Eye (tissue), 1 donor: ENCODE data around the gene CIRBP.

Source experiments
- DNase-seq: peaks from one replicate; pipeline ENCODE4 v3.0.0-alpha.2; 2015

Gene CIRBP

DNA sequence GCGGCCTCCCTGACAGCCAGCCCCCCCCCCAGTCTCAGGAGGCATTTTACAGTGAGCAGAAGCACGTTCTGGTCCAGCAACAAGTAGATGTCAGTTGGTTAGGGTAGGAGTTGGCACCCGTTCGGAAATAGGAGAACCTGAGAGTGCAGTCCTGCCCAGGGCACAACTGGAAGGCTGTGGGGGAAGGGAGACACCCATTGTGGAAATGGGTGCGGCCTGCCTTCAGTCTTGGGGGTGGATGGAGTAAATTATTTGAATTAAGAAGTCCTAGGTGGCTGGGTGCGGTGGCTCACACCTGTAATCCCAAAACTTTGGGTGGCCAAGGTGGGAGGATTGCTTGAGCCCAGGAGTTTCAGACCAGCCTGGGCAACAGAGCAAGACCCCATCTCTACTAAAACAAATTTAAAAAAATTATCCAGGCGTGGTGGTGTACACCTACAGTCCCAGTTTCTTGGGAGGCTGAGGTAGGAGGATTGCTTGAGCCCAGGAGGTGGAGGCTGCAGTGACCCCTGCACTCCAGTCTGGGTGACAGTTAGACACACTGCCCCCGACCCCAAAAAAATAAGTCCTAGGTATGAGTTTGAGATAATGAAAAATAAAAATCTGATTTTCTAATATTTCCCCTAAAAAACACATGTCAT is 1.2 kb downstream of the CIRBP start:
- DNase-seq = no peak

GRCh38 chr19:1270854-1271527 is 1.9 kb downstream of the CIRBP start:
- no peak for DNase-seq

DNA sequence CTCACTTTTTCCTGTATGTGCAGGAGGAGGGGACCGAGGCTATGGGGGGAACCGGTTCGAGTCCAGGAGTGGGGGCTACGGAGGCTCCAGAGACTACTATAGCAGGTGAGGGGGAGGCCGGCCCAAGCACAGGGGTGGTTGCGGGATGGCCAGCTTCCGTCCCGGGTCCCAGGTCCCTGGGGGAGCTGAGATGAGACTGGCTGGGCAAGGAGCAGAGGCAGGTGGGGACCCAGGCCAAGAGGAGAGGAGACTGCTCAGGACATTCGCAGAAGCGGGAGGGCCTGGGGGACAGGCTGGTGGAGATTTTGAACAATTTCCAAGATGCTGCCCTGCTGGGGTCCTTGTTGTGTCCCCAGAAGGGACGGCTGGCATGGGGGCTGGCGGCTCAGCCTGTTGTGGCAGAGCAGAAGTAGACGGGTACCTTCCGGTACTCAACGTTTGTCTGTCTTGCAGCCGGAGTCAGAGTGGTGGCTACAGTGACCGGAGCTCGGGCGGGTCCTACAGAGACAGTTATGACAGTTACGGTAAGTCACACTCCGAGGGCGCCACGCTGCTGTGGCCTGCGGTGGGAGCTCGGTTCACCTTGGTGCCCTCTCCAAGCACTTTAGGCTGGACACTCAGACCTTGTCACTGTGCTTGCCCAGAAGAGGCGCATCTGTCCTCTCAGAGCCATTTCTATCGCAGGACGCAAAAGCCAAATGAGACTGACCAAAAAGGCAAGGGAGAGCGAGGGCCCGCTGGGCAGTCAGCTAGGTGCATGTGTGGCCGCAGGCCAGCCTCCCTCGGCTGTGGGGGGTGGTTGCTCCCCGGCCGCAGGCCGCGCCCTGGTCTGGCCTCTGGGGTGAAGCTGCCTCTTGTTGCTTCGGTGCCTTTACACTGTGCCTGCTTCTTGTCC is 2.6 kb downstream of the CIRBP start:
- no peak for DNase-seq

DNA sequence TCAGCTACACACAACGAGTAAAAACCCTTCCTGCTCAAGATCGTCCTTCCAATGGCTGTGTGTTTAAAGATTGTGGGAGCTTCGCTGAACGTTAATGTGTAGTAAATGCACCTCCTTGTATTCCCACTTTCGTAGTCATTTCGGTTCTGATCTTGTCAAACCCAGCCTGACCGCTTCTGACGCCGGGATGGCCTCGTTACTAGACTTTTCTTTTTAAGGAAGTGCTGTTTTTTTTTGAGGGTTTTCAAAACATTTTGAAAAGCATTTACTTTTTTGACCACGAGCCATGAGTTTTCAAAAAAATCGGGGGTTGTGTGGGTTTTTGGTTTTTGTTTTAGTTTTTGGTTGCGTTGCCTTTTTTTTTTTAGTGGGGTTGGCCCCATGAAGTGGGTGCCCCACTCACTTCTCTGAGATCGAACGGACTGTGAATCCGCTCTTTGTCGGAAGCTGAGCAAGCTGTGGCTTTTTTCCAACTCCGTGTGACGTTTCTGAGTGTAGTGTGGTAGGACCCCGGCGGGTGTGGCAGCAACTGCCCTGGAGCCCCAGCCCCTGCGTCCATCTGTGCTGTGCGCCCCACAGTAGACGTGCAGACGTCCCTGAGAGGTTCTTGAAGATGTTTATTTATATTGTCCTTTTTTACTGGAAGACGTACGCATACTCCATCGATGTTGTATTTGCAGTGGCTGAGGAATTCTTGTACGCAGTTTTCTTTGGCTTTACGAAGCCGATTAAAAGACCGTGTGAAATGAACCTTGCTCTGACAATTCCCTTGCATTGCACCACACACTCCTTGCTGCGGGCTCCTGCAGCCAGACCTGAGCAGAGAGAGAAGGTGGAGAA is 3.5 kb downstream of the CIRBP start:
- DNase-seq = no peak

DNA sequence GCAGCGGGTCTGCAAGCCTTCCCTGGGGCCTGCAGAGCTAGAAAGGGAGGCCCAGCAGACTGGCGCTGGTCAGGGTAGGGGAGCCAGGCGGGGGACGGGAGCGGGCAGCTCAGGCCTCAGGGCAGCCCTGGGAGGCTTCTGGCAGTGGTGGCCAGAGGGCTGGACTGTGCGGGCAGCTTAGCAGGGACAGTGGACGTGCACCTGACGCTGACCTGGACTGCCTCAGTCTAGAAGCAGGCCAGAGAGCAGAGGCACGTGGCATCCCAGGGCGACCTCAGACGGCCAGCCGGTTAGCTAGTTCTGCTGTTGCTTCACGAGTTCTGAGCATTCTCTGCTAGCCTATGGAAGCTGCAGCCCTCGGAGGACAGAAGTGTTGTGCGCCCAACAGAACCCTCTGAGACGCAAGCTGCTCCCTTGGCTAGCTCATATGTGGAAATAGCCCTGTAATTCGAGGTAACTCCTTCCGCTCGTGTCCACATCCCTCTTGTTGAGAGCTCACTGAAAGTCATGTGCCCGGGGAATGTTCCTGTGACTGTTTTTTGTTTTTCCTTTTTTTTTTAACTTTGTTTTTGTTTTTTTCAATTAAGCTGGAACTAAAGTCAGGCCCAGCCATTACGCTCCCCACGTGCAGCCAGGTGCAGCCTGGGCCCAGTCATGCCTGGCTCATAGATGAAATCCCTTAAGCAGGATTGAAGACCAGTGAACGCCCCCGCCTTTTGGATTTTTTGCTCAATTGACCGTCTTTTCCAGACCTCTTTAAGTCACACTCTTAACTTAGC is 4.3 kb downstream of the CIRBP start:
- no peak for DNase-seq

GRCh38 chr19:1274081-1274851 is 5.1 kb downstream of the CIRBP start:
- no peak for DNase-seq

GRCh38 chr19:1274852-1275259 is 5.7 kb downstream of the CIRBP start:
- DNase-seq = no peak

GRCh38 chr19:1275260-1275975 is 6.3 kb downstream of the CIRBP start, which contains the start of gene FAM174C:
Gene FAM174C, plus strand, starts transcription at chr19:1275530. Its CDS starts 20 bp downstream, at chr19:1275550.
- DNase-seq = peak; percentile 97

DNA sequence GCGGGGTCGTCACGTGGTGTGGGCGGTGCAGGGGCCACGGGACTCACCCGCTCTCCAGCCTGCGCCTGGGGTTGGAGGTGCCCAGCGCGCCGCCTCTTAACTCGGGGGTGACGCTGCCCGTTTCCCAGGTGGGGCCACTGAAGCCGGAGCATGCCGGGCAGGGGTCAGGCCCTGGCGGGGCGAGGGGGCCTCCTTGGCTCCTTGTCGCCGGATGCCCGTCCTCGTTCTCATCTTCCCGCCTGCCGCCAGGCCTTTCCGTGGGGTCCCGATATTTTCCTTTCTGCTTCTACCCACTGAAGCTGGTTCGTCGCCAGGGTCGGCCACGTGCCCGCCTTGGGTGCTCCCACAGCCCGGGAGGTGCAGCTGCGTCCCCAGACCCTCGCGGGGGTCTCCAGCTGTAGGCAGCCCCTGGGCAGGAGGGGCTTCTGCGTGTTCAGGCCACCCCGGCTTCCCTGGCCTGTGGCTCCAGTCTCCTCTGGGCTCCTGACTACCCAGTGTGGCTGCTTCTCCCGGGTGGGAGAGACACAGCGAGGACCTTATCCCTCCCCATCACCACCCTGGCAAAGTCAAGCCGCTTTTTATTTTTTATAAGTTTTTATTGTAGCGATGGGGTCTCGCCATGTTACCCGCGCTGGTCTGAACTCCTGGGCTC is 7.0 kb downstream of the CIRBP start:
- DNase-seq = no peak

GRCh38 chr19:1276628-1277022 is 7.5 kb downstream of the CIRBP start:
- peak; percentile 15 for DNase-seq

DNA sequence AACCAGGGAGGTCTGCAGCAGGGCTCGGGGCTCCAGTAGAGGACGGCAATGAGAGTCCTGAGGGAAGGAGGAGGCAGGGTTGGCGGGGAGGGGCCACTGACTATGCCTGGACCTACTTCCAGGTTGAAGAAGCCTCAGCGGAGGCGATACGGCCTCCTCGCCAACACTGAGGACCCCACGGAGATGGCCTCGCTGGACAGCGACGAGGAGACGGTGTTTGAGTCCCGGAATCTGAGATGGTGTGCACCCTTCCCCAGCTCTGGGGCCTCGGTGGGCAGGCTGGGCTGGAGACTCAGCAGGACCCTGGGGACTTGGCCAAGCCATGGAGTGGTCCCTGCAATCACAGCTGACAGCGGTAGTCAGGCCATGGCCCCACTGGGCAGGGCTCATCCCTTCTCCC is 7.9 kb downstream of the CIRBP start:
- no peak for DNase-seq

- DNase-seq = no peak
Measured at GRCh38 chr19:1278074-1278473, 8.9 kb downstream of the CIRBP start.

DNA sequence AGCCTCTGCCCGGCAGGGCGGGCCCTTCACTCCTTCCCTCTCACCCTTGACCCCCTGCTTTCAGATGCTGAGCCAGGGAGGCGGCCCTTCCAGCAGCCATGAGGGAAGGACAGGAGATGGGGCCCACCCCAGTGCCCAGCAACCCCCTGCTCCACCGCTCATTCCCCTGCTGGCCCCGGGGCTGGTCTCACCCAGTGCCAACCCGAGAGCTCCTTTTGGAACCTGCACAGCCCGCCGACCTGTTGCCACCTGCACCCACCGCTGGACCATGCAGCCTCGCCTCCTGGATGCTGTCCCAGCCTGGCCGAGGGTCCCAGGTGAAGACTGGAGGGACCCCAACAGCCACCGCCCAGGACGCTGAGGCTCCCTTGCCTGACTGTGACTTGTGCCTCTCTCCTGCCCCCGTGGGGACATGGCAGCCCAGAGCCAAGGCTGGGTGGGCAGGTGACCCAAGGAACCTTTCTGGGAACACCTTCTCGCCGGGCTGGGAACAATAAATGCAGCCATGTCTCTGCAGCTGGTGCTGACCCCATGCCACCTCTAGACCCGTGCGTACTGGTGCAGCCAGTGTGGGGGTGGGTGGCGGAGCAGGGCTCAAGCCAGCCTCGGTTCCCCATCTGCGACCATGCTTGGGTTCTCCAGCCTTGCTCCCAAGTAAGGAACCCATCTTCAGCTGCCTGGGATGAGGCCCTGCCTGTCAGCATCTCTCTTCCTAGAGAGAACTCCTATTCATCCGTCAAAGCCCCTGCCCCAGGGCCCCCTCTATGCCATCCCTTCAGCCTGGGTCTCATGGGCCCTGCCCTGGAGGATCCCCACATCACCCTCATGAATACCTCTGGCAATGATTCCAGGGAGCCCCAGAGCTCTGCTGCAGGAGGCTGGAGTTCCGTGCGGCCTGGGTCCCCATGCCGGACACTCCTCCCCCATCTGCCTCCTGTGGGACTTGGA is 9.9 kb downstream of the CIRBP start:
- DNase-seq = no peak

DNA sequence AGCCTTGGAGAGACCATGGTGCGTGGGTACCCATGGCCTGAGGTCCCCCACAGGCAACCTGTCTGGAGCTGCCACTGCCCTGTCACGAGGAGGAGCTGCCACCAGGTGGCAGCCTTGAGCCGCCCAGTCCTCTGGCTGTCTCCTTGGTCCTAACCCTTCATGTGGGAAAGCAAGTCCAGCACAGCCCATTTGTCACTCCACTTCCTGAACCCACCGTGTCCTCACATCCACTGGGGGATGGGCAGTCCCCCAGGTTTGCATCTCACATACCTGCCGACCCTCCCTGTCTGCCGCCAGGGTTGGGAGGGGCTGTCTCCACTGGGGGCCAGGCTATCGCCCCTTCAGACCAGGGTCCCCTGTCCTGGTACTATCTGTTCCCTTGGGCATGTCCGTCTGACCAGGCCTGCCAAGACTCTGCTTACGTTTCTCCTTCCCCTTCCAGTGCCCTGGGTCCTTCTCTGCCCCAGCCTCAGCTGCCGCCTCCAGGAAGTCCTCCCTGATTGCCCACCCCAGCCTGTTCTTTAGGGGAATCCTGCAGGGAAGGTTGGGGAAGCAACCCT is 10.7 kb downstream of the CIRBP start:
- DNase-seq = peak; percentile 96

DNA sequence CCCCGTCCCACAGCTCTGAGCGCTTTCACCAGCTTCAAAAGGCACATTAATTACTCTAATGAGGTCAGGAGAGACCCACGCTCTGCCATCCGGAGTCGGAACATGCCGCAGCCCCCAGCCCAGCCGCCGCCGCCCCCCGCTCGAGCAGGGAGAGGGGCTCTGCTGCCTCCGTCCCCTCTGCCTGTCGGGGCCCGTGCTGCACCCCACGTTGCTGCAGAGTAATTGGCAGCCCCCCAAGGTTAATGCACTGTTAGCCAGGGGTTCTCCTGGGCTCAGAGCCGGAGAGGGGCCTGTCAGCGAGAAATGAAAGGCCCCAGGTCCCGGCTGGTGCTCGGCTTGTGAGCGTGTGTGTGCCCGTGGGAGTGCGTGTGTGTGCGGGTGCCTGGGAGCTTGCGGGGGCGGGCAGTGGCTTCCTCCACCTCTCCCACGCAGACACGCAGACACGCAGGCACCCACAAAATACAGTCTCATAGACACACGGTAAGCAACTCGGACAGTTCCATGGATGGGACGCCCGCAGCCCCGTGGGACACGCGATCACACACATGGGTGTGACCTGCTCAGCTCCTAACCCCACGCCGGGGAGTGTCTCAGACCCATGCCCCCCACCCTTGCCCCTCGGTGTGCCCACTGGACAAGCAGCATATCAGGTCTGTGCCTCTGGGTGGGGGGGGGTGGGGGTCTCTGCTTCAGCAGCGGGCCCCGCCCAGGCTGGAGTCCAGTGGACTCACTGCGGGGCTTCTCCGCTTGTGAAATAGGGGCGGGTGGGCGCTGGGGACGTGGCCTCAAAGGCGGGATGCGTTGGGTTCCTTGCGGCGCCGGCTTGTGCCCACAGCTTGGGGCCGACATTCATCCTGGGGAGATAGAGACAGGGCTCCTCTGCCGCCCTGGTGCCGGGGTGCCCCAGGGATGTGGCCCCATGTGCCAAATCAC is 11.8 kb downstream of the CIRBP start:
- DNase-seq = no peak

- no peak for DNase-seq
Measured at GRCh38 chr19:1281569-1282287, 12.6 kb downstream of the CIRBP start.
